Endothelial cell of hepatic sinusoid (primary cell): Measurements from ENCODE around the gene R3HDML.
"Not testable (repeated sequence)": the region's sequence is repeated elsewhere in the genome, so short reads cannot be mapped to it uniquely, and the experiment has no call there.

ENCODE experiments used
- in situ Hi-C: cut with HindIII; loops from 2 replicates; pipeline ENCODE4 v1.10.0; 2017; ENCODE audit warnings: low sequenced_read_pairs

The R3HDML gene

GRCh38 chr20:44336725-44337380 lies at the start of gene R3HDML:
TSS of gene R3HDML (plus strand) at chr20:44337043. CDS start at chr20:44337158, 115 bp downstream.
- in situ Hi-C loops = no loop called here

- in situ Hi-C loops = no loop called here
Observed at GRCh38 chr20:44287272-44288097, 49.4 kb upstream of the R3HDML start.

- in situ Hi-C loops = no loop called here
Observed at GRCh38 chr20:44288252-44288651, 48.6 kb upstream of the R3HDML start.

- in situ Hi-C loops = no loop called here
Observed at GRCh38 chr20:44291754-44292153, 45.1 kb upstream of the R3HDML start.

GRCh38 chr20:44296011-44296410 lies 40.8 kb upstream of the R3HDML start:
- in situ Hi-C loops = no loop called here

- in situ Hi-C loops = no loop called here
Observed at GRCh38 chr20:44297721-44298120, 39.1 kb upstream of the R3HDML start.

GRCh38 chr20:44299011-44299535 lies 37.8 kb upstream of the R3HDML start:
- in situ Hi-C loops = not testable (repeated sequence)

GRCh38 chr20:44301285-44301684 lies 35.6 kb upstream of the R3HDML start:
- in situ Hi-C loops = loop anchor here (10.0 kb wide), 1 partner anchor 84 kb away; no protein-coding TSS in a partner anchor

GRCh38 chr20:44302026-44302669 lies 34.7 kb upstream of the R3HDML start:
- in situ Hi-C loops = loop anchor here (10.0 kb wide), 1 partner anchor 83 kb away; no protein-coding TSS in a partner anchor

GRCh38 chr20:44302736-44303135 lies 34.1 kb upstream of the R3HDML start:
- in situ Hi-C loops = loop anchor here (10.0 kb wide), 1 partner anchor 82 kb away; no protein-coding TSS in a partner anchor

- in situ Hi-C loops = loop anchor here (10.0 kb wide), 1 partner anchor 80 kb away; no protein-coding TSS in a partner anchor
Observed at GRCh38 chr20:44304383-44304782, 32.5 kb upstream of the R3HDML start.

- in situ Hi-C loops = loop anchor here (10.0 kb wide), 1 partner anchor 78 kb away; no protein-coding TSS in a partner anchor
Observed at GRCh38 chr20:44306927-44307326, 29.9 kb upstream of the R3HDML start.

- in situ Hi-C loops = loop anchor here (10.0 kb wide), 1 partner anchor 75 kb away; no protein-coding TSS in a partner anchor
Observed at GRCh38 chr20:44309763-44310663, 26.8 kb upstream of the R3HDML start.

- in situ Hi-C loops = no loop called here
Observed at GRCh38 chr20:44310664-44311639, 25.9 kb upstream of the R3HDML start, which contains the start of gene FITM2. TSS of gene FITM2 (minus strand) at chr20:44311202. CDS start at chr20:44311148, 54 bp downstream.

- in situ Hi-C loops = no loop called here
Observed at GRCh38 chr20:44314870-44315269, 22.0 kb upstream of the R3HDML start.

GRCh38 chr20:44319839-44320422 lies 16.9 kb upstream of the R3HDML start:
- in situ Hi-C loops = loop anchor here (5.0 to 10.0 kb wide), 5 partner anchors 38 to 225 kb away; no protein-coding TSS in a partner anchor

- in situ Hi-C loops = loop anchor here (5.0 to 10.0 kb wide), 5 partner anchors 42 to 230 kb away; no protein-coding TSS in a partner anchor
Observed at GRCh38 chr20:44324343-44324742, 12.5 kb upstream of the R3HDML start.
